ENCODE measurements around the gene CRACDL. TPM values are rescaled to one million over a fixed set of nuclear protein-coding genes. Genes with fewer than 3 reads are reported as not detected.

The CRACDL gene
- total RNA-seq, 1 donor from 2014 or later: 17.8 TPM

- Histone ChIP-seq H3K4me3 (no peak overlapping the region), H3K27ac (peak overlapping the region; percentile 91), H3K4me1 (peaks cover 36% of the 10 kb centered on the region), H3K9me3 (no peaks in the 10 kb centered on the region), H3K36me3 (no peaks in the 10 kb centered on the region), H3K27me3 (ENCODE audit: low read depth) (peaks cover 4% of the 10 kb centered on the region)
- intact Hi-C loops (cut with DNase I): no loop called here
- ATAC-seq (no peak), DNase-seq (no peak)
- no peak for TF ChIP-seq CTCF (IDR thresholded peaks at IDR 0.05)
Observed at GRCh38 chr2:98825020-98825350, 111.0 kb downstream of the CRACDL start.

- H3K4me1 ChIP-seq: peaks cover 36% of the 10 kb centered on the region
- intact Hi-C loops (cut with DNase I): no loop called here
- peaks cover 4% of the 10 kb centered on the region for H3K27me3 ChIP-seq (ENCODE audit: low read depth)
- H3K27ac ChIP-seq: peak overlapping the region; percentile 91
- no peak for TF ChIP-seq CTCF (IDR thresholded peaks at IDR 0.05)
- no peaks in the 10 kb centered on the region for H3K36me3 ChIP-seq
- no peaks in the 10 kb centered on the region for H3K9me3 ChIP-seq
- no peak for DNase-seq
- ATAC-seq: no peak
- H3K4me3 ChIP-seq: no peak overlapping the region
Observed at GRCh38 chr2:98824256-98825019, 111.6 kb downstream of the CRACDL start.

GRCh38 chr2:98823196-98824170, 112.5 kb downstream of the CRACDL start:
- ATAC-seq (peak; percentile 38 to 64), DNase-seq (no peak)
- peak overlapping the region; percentile 91 for H3K27ac ChIP-seq
- H3K36me3 ChIP-seq: no peaks in the 10 kb centered on the region
- no peak for TF ChIP-seq CTCF (IDR thresholded peaks at IDR 0.05)
- intact Hi-C loops (cut with DNase I): no loop called here
- peak overlapping the region; percentile 55 for H3K4me3 ChIP-seq
- H3K27me3 ChIP-seq (ENCODE audit: low read depth): peaks cover 4% of the 10 kb centered on the region
- H3K9me3 ChIP-seq: no peaks in the 10 kb centered on the region
- H3K4me1 ChIP-seq: peaks cover 29% of the 10 kb centered on the region

DNA sequence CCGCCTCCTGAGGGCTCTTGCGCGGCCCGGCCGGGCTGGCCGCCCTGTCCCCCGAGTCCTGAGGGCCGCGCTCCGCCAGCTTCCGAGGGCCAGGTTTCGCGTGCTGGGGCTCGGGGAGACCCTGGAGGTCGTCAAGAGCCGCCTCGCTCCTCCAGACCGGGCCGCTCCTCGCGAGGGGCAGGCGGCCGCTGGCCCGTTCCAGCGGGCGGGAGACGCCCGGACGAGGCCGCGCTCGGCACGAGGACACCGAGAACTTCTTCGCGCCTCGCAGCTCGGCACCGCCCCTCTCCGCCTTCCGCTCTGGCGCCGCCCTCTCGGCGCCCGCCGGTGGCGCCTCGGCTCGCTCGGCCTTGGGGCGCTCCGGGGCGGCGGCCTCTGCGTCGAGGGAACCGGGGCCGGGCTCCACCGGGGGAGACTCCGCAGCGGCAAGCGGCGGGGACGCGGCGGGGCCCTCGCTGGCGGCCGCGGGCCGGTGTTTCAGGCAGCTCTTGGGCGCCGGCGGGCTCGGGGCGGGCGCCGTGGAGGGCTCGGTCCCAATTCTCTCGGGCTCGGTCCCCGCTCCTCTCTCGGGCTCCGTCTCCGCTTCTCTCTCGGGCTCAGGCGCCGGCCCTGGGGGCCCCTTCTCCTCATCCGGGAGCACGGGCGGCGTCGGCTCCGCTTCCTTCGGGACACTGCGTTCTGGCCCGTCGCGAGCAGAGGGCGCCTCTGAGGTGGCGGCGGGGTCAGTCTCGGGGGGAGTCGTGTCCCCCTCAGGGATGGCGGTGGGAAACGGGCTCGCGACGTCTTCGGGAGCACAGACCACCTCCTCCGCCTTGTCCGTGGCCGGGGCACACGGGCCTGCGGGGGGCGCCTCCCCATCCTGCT, 113.5 kb downstream of the CRACDL start:
- Histone ChIP-seq H3K36me3 (no peaks in the 10 kb centered on the region), H3K27me3 (ENCODE audit: low read depth) (peaks cover 4% of the 10 kb centered on the region), H3K4me1 (peaks cover 32% of the 10 kb centered on the region), H3K27ac (peak overlapping the region; percentile 91), H3K9me3 (no peaks in the 10 kb centered on the region), H3K4me3 (peak overlapping the region; percentile 55)
- DNase-seq: peak; percentile 81
- TF ChIP-seq CTCF (IDR thresholded peaks at IDR 0.05): peak; percentile 49
- ATAC-seq: peak; percentile 86 to 92
- intact Hi-C loops (cut with DNase I): no loop called here

GRCh38 chr2:98821629-98822135, 114.3 kb downstream of the CRACDL start:
- TF ChIP-seq CTCF (IDR thresholded peaks at IDR 0.05): no peak
- DNase-seq (no peak), ATAC-seq (no peak)
- Histone ChIP-seq H3K4me3 (peak overlapping the region; percentile 55), H3K27ac (peak overlapping the region; percentile 91), H3K27me3 (ENCODE audit: low read depth) (peaks cover 4% of the 10 kb centered on the region), H3K9me3 (no peaks in the 10 kb centered on the region), H3K4me1 (peaks cover 34% of the 10 kb centered on the region), H3K36me3 (no peaks in the 10 kb centered on the region)
- intact Hi-C loops (cut with DNase I): no loop called here

All from lower lobe of right lung (tissue), 2 donors.